PC-3 (cell line): ENCODE results near the gene NMNAT2. TPM values are rescaled to one million over a fixed set of nuclear protein-coding genes. Genes with fewer than 3 reads are reported as not detected.

Source experiments
- ATAC-seq: fragments of 200-7000 bp; cut with Tn5 transposase; 2 replicates; pipeline ENCODE4 v1.9.1; 2020; ENCODE audit warnings: mild to moderate bottlenecking, moderate library complexity
- BruUV-seq: library from RNA; stranded (reverse); fragments of 400-500 nt; replicated peaks from 2 replicates; lab custom pipeline; 2021; lab: Mats Ljungman, UMichigan
- CTCF ChIA-PET: fragments of 300-600 bp; sonication (Branson Sonifier 250); formaldehyde crosslinking; loops from one replicate; lab custom pipeline; 2022; ENCODE audit warnings: antibody characterized with exemption; lab: Charles Lee
- POLR2A ChIA-PET: fragments of 300-600 bp; sonication (Branson Sonifier 250); formaldehyde crosslinking; loops from one replicate; lab custom pipeline; 2022; ENCODE audit warnings: antibody characterized with exemption; ENCODE audit not compliant: unreplicated experiment; lab: Charles Lee
- DNase-seq: peaks from one replicate; pipeline ENCODE4 v3.0.0-alpha.2; 2015
- H2AFZ ChIP-seq: fragments of 300-600 bp; sonication (generic); 2 replicates; pipeline ENCODE4 v1.6.0; 2016; ENCODE audit warnings: antibody characterized with exemption, low read length
- H3F3A ChIP-seq: fragments of 300-600 bp; sonication (generic); one replicate; pipeline ENCODE4 v1.6.0; 2017; ENCODE audit warnings: antibody characterized with exemption, low read length, control low read depth, mild to moderate bottlenecking; ENCODE audit not compliant: unreplicated experiment
- H3K27ac ChIP-seq: fragments of 300-600 bp; sonication (generic); 2 replicates; pipeline ENCODE4 v1.5.1; 2016; ENCODE audit warnings: mild to moderate bottlenecking, low read length
- H3K27me3 ChIP-seq: fragments of 300-600 bp; sonication (generic); 2 replicates; pipeline ENCODE4 v1.6.1; 2016; ENCODE audit warnings: low read length, mixed read lengths
- H3K36me3 ChIP-seq: fragments of 300-600 bp; sonication (generic); 2 replicates; pipeline ENCODE4 v1.6.1; 2016; ENCODE audit warnings: low read depth, mixed run types, low read length, mixed read lengths
- H3K4me1 ChIP-seq: fragments of 300-600 bp; sonication (generic); 2 replicates; pipeline ENCODE4 v1.5.1; 2016; ENCODE audit warnings: low read length; ENCODE audit not compliant: insufficient read depth
- H3K4me2 ChIP-seq: fragments of 300-600 bp; sonication (generic); 2 replicates; pipeline ENCODE4 v1.6.0; 2016; ENCODE audit warnings: low read length
- H3K4me3 ChIP-seq: fragments of 300-600 bp; sonication (generic); 2 replicates; pipeline ENCODE4 v1.5.1; 2016; ENCODE audit warnings: mild to moderate bottlenecking, low read length, mixed read lengths
- H3K79me2 ChIP-seq: fragments of 300-600 bp; sonication (generic); 2 replicates; pipeline ENCODE4 v1.6.1; 2017; ENCODE audit warnings: low read length, mixed read lengths
- H3K9ac ChIP-seq: fragments of 300-600 bp; sonication (generic); 2 replicates; pipeline ENCODE4 v1.6.0; 2016; ENCODE audit warnings: mild to moderate bottlenecking, low read length
- H3K9me2 ChIP-seq: fragments of 300-600 bp; sonication (generic); replicated peaks from 2 replicates; pipeline ENCODE4 v1.6.1; 2016; ENCODE audit warnings: mixed run types, low read length, mixed read lengths
- H3K9me3 ChIP-seq: fragments of 300-600 bp; sonication (generic); 2 replicates; pipeline ENCODE4 v1.6.1; 2016; ENCODE audit warnings: low read length, mixed read lengths
- H4K20me1 ChIP-seq: fragments of 300-600 bp; sonication (generic); 2 replicates; pipeline ENCODE4 v1.6.1; 2016; ENCODE audit warnings: low read length, mixed read lengths
- CTCF ChIP-seq: fragments of 300-600 bp; sonication (generic); conservative IDR thresholded peaks from 2 replicates; pipeline ENCODE4 v1.5.1; 2017; ENCODE audit warnings: antibody characterized with exemption, low read depth, mild to moderate bottlenecking, low read length
- EZH2 ChIP-seq: fragments of 300-600 bp; sonication (generic); IDR thresholded peaks from one replicate; pipeline ENCODE4 v1.6.1; 2017; ENCODE audit warnings: antibody characterized with exemption, mild to moderate bottlenecking, low read length; ENCODE audit not compliant: unreplicated experiment
- EZH2phosphoT487 ChIP-seq: fragments of 300-600 bp; sonication (generic); IDR thresholded peaks from 2 replicates; pipeline ENCODE4 v1.6.1; 2018; ENCODE audit warnings: mild to moderate bottlenecking, antibody characterized with exemption, low read length, borderline replicate concordance
- intact Hi-C: fragments of 100-400 bp; cut with micrococcal nuclease; formaldehyde crosslinking; loops from 2 replicates; pipeline ENCODE4 v1.9.0; 2023
- total RNA-seq: library from RNA; depleted of rRNA; stranded (reverse); fragments of >200 nt; gene quantifications from 2 replicates; pipeline ENCODE4 v1.2.3, GENCODE V29; 2014

Gene NMNAT2
- total RNA-seq, 1 experiment from 2014 or later, result 6.0 TPM

GRCh38 chr1:183226963-183227362 is 191.2 kb downstream of the NMNAT2 start:
- DNase-seq (no peak), ATAC-seq (no peak)
- BruUV-seq, result no TSS peak
- ChIA-PET POLR2A (no interaction called here), CTCF (interaction anchor here (0.5 kb wide), 1 partner anchor 30 kb away, joined by 3 read pairs; no protein-coding TSS in a partner anchor)
- no peak overlapping the region for H2AFZ ChIP-seq
- no peaks in the 10 kb centered on the region for H3K79me2 ChIP-seq
- H3K27me3 ChIP-seq, result no peaks in the 10 kb centered on the region
- H3K4me1 ChIP-seq, result peaks cover 18% of the 10 kb centered on the region; the same call in 1 of the 2 replicates
- H3K4me3 ChIP-seq, result no peak overlapping the region
- TF ChIP-seq EZH2phosphoT487, result no peak
- TF ChIP-seq CTCF, result no peak
- no peak for TF ChIP-seq EZH2
- H3K9me3 ChIP-seq, result no peaks in the 10 kb centered on the region
- no peak overlapping the region for H3K9ac ChIP-seq
- no peaks in the 10 kb centered on the region for H4K20me1 ChIP-seq
- H3K4me2 ChIP-seq, result no peak overlapping the region
- no peaks in the 10 kb centered on the region for H3K9me2 ChIP-seq
- no peak overlapping the region for H3K27ac ChIP-seq
- no peaks in the 10 kb centered on the region for H3F3A ChIP-seq
- intact Hi-C loops, result no loop called here
- H3K36me3 ChIP-seq, result peaks cover 33% of the 10 kb centered on the region

GRCh38 chr1:183226361-183226760 is 191.8 kb downstream of the NMNAT2 start:
- Histone ChIP-seq H3K9me2 (no peaks in the 10 kb centered on the region), H3K9me3 (no peaks in the 10 kb centered on the region), H2AFZ (no peak overlapping the region), H3K4me2 (no peak overlapping the region), H3K4me3 (no peak overlapping the region), H4K20me1 (no peaks in the 10 kb centered on the region), H3K36me3 (peaks cover 30% of the 10 kb centered on the region), H3K9ac (no peak overlapping the region), H3K4me1 (peaks cover 18% of the 10 kb centered on the region; the same call in 1 of the 2 replicates), H3K27ac (no peak overlapping the region), H3K27me3 (no peaks in the 10 kb centered on the region), H3F3A (no peaks in the 10 kb centered on the region), H3K79me2 (no peaks in the 10 kb centered on the region)
- BruUV-seq, result no TSS peak
- TF ChIP-seq EZH2phosphoT487, result no peak
- no peak for TF ChIP-seq CTCF
- TF ChIP-seq EZH2, result no peak
- DNase-seq (no peak), ATAC-seq (no peak)
- intact Hi-C loops, result no loop called here
- ChIA-PET POLR2A (no interaction called here), CTCF (interaction anchor here (0.6 kb wide), 1 partner anchor 9 kb away, joined by 3 read pairs; no protein-coding TSS in a partner anchor)

GRCh38 chr1:183223467-183223866 is 194.7 kb downstream of the NMNAT2 start:
- no peaks in the 10 kb centered on the region for H3K9me3 ChIP-seq
- H3K36me3 ChIP-seq, result peaks cover 41% of the 10 kb centered on the region
- H3F3A ChIP-seq, result no peaks in the 10 kb centered on the region
- TF ChIP-seq EZH2phosphoT487 (no peak), CTCF (no peak), EZH2 (no peak)
- H3K4me2 ChIP-seq, result no peak overlapping the region
- no peak overlapping the region for H3K27ac ChIP-seq
- H4K20me1 ChIP-seq, result no peaks in the 10 kb centered on the region
- DNase-seq (no peak), ATAC-seq (no peak)
- H3K79me2 ChIP-seq, result no peaks in the 10 kb centered on the region
- H3K9me2 ChIP-seq, result no peaks in the 10 kb centered on the region
- CTCF ChIA-PET, result no interaction called here
- no peak overlapping the region for H3K9ac ChIP-seq
- no peaks in the 10 kb centered on the region for H3K27me3 ChIP-seq
- BruUV-seq, result no TSS peak
- H3K4me1 ChIP-seq, result 0 out of 2 replicates have a peak, but pooled peaks cover 4% of the 10 kb centered on the region
- H3K4me3 ChIP-seq, result no peak overlapping the region
- no peak overlapping the region for H2AFZ ChIP-seq
- intact Hi-C loops, result no loop called here
- POLR2A ChIA-PET, result no interaction called here
